AG10803 (cell line): Measurements from ENCODE around the gene SLC25A10.
A peak's percentile ranks its signal among the peaks of the same experiment; 100 is the strongest.

Experiments
- DNase-seq: peaks from one replicate; pipeline ENCODE4 v3.0.0; 2010; ENCODE audit warnings: low read depth
- H3K4me3 ChIP-seq: 2 replicates; pipeline ENCODE4 v1.5.1; 2011; ENCODE audit warnings: mild to moderate bottlenecking, low read length, control low read depth
- CTCF ChIP-seq: conservative IDR thresholded peaks from 2 replicates; pipeline ENCODE4 v1.5.1; 2011; ENCODE audit warnings: mild to moderate bottlenecking, low read length, control low read depth, inconsistent platforms

Gene SLC25A10

DNA sequence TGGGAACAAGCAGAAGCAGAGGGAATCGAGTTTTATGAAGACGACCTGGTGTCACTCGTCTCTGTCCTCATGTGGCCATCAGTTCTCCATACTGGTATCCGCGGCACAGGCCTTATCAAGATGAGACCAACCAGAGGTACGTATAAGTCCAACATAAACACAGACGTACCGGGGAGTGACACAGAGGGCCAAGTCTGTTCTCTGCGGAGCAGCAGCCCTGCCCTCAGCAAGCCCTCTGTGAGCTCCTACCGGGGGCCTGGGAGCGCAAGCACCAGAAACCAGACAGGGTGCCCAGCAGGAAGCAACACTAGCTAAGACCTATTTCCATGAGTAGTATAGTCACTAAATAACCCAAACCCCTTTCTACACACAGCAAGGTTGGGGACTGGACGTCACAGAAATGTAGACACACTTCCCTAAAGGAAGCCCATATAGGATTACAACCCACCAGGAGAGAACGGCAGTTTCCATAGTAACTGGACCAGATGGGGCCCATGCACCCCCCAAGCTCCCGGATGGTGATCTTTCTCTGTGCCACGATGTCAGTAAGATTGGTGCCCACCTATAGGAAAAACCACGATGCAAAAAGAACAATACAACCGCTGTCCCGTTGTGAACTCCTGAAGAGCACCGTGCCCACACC lies 29.4 kb upstream of the SLC25A10 start:
- no peak for TF ChIP-seq CTCF
- DNase-seq, result no peak
- peak overlapping the region; percentile 84 for H3K4me3 ChIP-seq

DNA sequence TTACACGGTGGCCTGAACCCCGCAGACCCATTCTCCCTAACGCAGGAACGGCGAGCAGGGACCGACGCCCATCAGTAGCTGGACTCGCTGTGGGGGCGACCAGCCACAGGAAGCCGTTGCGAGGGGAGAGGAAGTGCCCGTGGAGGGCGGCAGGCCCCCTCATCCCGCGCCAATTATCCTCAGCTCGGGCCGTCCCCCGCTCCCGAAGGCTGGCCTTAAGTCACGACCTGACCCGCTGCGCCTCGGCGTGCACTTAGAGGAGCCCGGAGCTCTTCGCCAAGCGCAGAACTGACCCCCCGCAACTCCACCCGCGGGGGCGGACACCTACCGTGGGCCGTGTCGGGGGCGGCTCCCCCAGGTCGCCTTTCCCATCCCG lies 28.9 kb upstream of the SLC25A10 start:
- peak overlapping the region; percentile 84 for H3K4me3 ChIP-seq

GRCh38 chr17:81683584-81684441 lies 28.3 kb upstream of the SLC25A10 start, which contains the start of the genes ARL16 and HGS:
TSS of gene ARL16 (minus strand) at chr17:81683797. CDS start at chr17:81683753, 44 bp downstream.
TSS of gene HGS (plus strand) at chr17:81684011. CDS start at chr17:81684067, 56 bp downstream.
- peak; percentile 99 for DNase-seq
- TF ChIP-seq CTCF, result no peak
- peak within 1 kb of the TSS; percentile 84 for H3K4me3 ChIP-seq

More for the DNA sequence above, 28.9 kb upstream of the SLC25A10 start:
- no peak for TF ChIP-seq CTCF
- DNase-seq, result no peak

DNA sequence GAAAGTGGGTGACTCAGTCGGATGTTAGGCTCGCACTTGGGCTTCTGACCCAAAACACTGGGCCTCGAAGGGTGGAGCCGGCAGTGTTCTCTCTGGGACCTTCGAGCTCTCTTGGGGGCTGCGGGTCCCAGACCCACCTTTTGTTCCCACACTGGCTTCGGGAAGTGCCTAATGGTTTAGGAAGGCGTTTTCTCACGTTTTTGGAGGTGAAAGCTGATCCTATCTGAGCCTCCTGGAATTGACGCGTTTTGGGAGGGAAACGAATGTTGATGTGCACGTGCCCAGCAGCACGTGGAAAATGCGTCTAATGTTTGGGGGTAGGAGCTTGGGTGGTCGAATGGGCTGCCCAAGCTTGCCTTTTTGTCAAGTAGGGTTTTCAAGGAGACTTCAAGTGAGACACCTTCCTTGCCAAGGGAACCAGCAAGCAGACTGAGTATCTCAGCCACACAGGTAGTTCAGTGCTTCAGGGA lies 27.6 kb upstream of the SLC25A10 start:
- peak overlapping the region; percentile 72 for H3K4me3 ChIP-seq
- no peak for TF ChIP-seq CTCF
- no peak for DNase-seq

DNA sequence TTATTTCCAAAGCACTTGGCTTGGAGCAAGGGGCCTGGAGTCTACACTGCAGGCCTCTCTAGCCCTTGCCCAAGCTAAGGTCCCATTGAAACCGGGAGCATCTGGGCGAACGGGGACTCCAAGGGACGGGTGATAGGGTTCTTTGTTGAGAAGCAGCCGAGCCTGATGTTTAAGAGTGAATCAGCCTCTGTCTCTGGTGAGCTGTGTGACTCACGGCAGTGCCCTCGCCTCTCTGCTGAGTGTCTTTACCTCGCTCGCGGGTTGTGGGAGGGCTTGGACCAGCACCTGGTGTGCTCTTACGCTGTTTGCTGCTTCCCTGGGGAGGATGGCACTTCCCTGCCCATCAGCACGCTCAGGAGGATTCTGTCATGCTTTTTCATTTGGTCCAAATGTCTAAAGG lies 27.0 kb upstream of the SLC25A10 start:
- TF ChIP-seq CTCF, result no peak
- peak overlapping the region; percentile 72 for H3K4me3 ChIP-seq
- DNase-seq, result peak; percentile 58

GRCh38 chr17:81686614-81687013 lies 25.5 kb upstream of the SLC25A10 start:
- H3K4me3 ChIP-seq, result no peak overlapping the region
- no peak for TF ChIP-seq CTCF
- no peak for DNase-seq
